ENCODE results near the gene DCDC1. TPM values are rescaled to one million over a fixed set of nuclear protein-coding genes. Genes with fewer than 3 reads are reported as not detected.

DCDC1 gene
- total and polyA plus RNA-seq, 4 donors: 3.1 to 9.8 (median 5.8) TPM

DNA sequence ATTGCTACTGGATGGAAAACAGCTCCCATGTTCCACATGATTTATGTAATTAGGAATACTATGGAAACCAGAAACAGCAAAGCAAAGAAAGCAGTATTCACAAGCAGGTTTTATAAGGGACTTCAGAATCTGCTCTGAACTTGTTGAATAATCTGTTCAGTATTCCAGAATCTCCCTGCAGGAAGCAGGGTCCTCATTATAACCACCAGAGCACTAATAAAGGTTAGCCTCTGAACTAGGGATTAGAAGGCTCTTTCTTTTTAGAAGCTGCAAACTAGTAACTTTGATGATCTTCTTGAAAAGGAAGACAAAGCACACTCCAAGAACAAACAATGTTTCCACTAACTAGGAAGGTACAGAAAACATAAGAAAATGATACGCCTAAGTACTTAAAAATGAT is 125.8 kb downstream of the DCDC1 start:
- Histone ChIP-seq H3K36me3 (ENCODE audit: control insufficient read depth, insufficient read depth, low read length) (no peaks in the 10 kb centered on the region), H3K4me3 (ENCODE audit: low read depth, low read length) (no peak overlapping the region), H3K9me3 (ENCODE audit: control insufficient read depth, insufficient read depth, low read length) (no peaks in the 10 kb centered on the region), H3K4me1 (ENCODE audit: control insufficient read depth, insufficient read depth, low read length) (no peaks in the 10 kb centered on the region), H3K27me3 (ENCODE audit: control insufficient read depth, insufficient read depth, low read length) (no peaks in the 10 kb centered on the region), H3K27ac (ENCODE audit: low read depth, low read length) (no peak overlapping the region)
- peak in 1 of 6 donors; percentile 20 for DNase-seq (ENCODE audit: low read depth in 4 of 6, low spot score in 6 of 6)
- WGBS (ENCODE audit: insufficient coverage): no CpG with 5 or more reads among the region's 1 CpG

DNA sequence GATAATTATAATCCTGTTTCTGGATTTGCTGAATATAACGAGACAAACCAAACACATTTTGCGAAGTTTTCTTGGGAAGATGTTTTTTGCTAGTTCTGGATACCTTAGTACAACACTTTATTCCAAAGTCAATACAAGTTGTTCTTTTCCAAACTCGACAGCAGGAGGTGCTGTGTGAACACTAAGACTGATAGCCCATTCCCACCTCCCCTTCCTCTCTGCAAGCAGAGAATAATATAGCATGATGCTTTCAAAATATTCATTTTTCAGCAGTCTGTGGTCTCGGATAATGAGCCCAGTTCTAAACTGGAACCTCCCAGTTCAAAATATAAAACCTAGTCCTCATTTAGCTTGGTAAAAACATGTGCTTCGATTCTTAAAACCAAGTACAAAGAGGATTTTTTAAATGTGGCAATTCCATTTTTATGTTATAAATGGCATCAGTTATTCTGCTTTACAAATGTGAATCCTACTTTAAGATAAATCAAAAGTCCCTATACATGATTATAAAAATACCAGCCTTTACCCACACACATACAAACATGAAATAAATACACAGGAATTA is 129.1 kb downstream of the DCDC1 start:
- no peaks in the 10 kb centered on the region for H3K4me1 ChIP-seq (ENCODE audit: control insufficient read depth, insufficient read depth, low read length)
- no peaks in the 10 kb centered on the region for H3K36me3 ChIP-seq (ENCODE audit: control insufficient read depth, insufficient read depth, low read length)
- no peaks in the 10 kb centered on the region for H3K9me3 ChIP-seq (ENCODE audit: control insufficient read depth, insufficient read depth, low read length)
- H3K27ac ChIP-seq (ENCODE audit: low read depth, low read length): no peak overlapping the region
- no peaks in the 10 kb centered on the region for H3K27me3 ChIP-seq (ENCODE audit: control insufficient read depth, insufficient read depth, low read length)
- WGBS (ENCODE audit: insufficient coverage): no CpG with 5 or more reads among the region's 5 CpGs
- DNase-seq (ENCODE audit: low read depth in 4 of 6, low spot score in 6 of 6): peak in 5 of 6 donors; percentile 51 to 93 (median 64)
- H3K4me3 ChIP-seq (ENCODE audit: low read depth, low read length): no peak overlapping the region

DNA sequence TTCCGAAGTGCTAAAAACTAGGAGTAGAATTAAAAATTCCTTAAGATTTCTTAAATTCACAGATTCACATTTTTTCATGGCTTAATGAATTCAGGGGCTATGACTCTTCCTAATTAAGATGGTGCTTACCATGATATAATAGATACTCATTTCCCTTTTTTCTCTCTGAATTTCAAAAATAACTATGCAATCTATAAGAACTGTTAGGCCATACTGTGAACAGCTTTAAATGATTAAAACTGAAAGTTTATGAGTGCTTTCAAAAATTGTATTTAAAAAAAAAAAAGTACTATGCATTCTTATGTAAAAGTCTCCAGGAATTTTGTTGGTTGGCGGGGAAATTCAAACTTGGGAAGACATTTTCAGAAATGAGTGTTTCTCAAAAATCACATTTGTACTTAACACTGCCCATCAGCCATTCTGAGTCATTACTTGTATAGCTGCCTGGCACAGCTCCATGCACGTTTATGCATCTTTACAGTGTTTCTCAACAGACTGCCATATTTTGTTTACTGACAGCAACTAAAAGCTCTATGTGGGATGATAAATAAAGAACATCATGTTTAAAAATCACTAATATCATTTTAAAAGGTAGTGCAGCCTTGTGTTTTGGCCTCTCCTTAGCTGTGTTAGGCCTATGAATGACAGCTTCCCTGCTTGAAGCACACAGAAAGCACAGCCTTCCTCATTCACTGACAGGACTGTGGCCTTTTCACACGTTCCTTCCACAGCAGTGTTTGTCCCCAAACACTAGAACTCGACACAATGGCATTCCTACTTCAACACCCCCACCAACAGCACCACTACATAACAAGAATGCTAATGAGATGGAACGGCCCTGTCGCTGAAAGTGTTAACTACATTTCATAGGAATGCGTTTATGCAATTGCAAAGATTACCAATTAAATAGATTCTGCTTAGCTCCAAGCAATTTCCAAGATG is 131.4 kb downstream of the DCDC1 start:
- no peaks in the 10 kb centered on the region for H3K36me3 ChIP-seq (ENCODE audit: control insufficient read depth, insufficient read depth, low read length)
- H3K4me3 ChIP-seq (ENCODE audit: low read depth, low read length): no peak overlapping the region
- H3K4me1 ChIP-seq (ENCODE audit: control insufficient read depth, insufficient read depth, low read length): no peaks in the 10 kb centered on the region
- no peaks in the 10 kb centered on the region for H3K9me3 ChIP-seq (ENCODE audit: control insufficient read depth, insufficient read depth, low read length)
- peak in 2 of 6 donors; percentile 53 to 68 for DNase-seq (ENCODE audit: low read depth in 4 of 6, low spot score in 6 of 6)
- 0% methylated on average over 2 of the region's 8 CpGs for WGBS (ENCODE audit: insufficient coverage)
- H3K27me3 ChIP-seq (ENCODE audit: control insufficient read depth, insufficient read depth, low read length): no peaks in the 10 kb centered on the region
- H3K27ac ChIP-seq (ENCODE audit: low read depth, low read length): peak overlapping the region; percentile 19

DNA sequence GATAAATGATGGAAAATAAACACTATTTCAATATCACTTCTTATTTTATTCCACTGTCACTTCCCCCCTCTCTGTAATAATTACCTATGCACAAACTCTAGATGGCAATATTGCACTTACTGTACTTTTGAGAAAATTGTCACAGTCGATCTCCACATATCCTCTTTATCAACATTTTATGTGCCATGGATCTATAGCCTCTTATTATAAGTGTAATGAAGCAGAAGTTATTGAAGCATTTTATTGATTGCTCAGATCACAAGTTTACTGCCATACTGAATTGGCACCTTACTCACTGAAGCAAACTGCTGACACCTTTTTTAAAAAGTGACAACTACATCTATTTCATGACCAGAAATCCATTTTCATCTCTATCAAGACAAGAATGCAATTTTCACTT is 133.4 kb downstream of the DCDC1 start:
- H3K9me3 ChIP-seq (ENCODE audit: control insufficient read depth, insufficient read depth, low read length): no peaks in the 10 kb centered on the region
- no peak overlapping the region for H3K4me3 ChIP-seq (ENCODE audit: low read depth, low read length)
- peak in 3 of 6 donors; percentile 23 to 74 (median 46) for DNase-seq (ENCODE audit: low read depth in 4 of 6, low spot score in 6 of 6)
- H3K27me3 ChIP-seq (ENCODE audit: control insufficient read depth, insufficient read depth, low read length): no peaks in the 10 kb centered on the region
- H3K36me3 ChIP-seq (ENCODE audit: control insufficient read depth, insufficient read depth, low read length): no peaks in the 10 kb centered on the region
- no peaks in the 10 kb centered on the region for H3K4me1 ChIP-seq (ENCODE audit: control insufficient read depth, insufficient read depth, low read length)
- H3K27ac ChIP-seq (ENCODE audit: low read depth, low read length): no peak overlapping the region
- no CpG with 5 or more reads among the region's 1 CpG for WGBS (ENCODE audit: insufficient coverage)

DNA sequence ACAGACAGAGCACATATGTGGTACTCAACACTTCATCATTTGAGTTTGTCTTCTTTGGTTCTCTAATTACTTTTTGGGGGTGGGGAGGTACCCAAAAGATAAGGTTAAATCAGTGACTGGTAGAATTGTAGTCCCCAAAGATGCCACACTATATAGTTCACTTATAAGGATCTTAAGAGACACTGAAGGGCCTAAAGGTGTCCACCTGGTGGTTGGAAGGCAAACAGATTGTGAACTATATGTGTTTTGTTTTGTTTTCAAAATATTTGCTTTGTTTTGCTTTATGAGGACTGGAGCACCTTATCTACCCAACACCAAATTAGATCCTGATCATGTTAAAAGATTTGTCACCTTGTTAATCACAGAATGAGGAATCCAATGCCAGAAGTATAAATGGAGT is 136.1 kb downstream of the DCDC1 start:
- no peak for DNase-seq (ENCODE audit: low read depth in 4 of 6, low spot score in 6 of 6)
- H3K9me3 ChIP-seq (ENCODE audit: control insufficient read depth, insufficient read depth, low read length): no peaks in the 10 kb centered on the region
- H3K4me3 ChIP-seq (ENCODE audit: low read depth, low read length): no peak overlapping the region
- H3K27me3 ChIP-seq (ENCODE audit: control insufficient read depth, insufficient read depth, low read length): no peaks in the 10 kb centered on the region
- no peak overlapping the region for H3K27ac ChIP-seq (ENCODE audit: low read depth, low read length)
- H3K4me1 ChIP-seq (ENCODE audit: control insufficient read depth, insufficient read depth, low read length): no peaks in the 10 kb centered on the region
- H3K36me3 ChIP-seq (ENCODE audit: control insufficient read depth, insufficient read depth, low read length): no peaks in the 10 kb centered on the region

DNA sequence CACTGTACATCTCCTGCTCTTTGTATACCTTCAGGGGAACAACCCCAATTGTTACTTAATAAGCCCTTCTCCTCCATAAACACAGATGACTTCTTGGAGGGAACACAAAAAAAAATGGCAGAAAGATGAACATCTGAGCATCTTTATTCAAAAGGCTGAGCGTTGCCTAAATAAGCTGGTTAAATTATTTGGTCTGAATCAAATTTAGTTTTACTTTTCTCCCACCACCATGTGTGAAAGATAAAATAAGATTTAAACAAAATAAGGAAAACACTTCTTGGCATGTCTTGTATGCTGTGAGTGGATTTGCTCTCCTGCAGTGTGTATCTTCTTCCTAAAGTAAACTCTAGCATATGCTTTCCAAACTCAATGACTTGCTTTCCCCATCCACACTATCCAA is 137.9 kb downstream of the DCDC1 start:
- Histone ChIP-seq H3K27ac (ENCODE audit: low read depth, low read length) (no peak overlapping the region), H3K36me3 (ENCODE audit: control insufficient read depth, insufficient read depth, low read length) (no peaks in the 10 kb centered on the region), H3K9me3 (ENCODE audit: control insufficient read depth, insufficient read depth, low read length) (no peaks in the 10 kb centered on the region), H3K4me3 (ENCODE audit: low read depth, low read length) (no peak overlapping the region), H3K27me3 (ENCODE audit: control insufficient read depth, insufficient read depth, low read length) (no peaks in the 10 kb centered on the region), H3K4me1 (ENCODE audit: control insufficient read depth, insufficient read depth, low read length) (no peaks in the 10 kb centered on the region)
- no CpG with 5 or more reads among the region's 1 CpG for WGBS (ENCODE audit: insufficient coverage)
- DNase-seq (ENCODE audit: low read depth in 4 of 6, low spot score in 6 of 6): peak in 1 of 6 donors; percentile 67

DNA sequence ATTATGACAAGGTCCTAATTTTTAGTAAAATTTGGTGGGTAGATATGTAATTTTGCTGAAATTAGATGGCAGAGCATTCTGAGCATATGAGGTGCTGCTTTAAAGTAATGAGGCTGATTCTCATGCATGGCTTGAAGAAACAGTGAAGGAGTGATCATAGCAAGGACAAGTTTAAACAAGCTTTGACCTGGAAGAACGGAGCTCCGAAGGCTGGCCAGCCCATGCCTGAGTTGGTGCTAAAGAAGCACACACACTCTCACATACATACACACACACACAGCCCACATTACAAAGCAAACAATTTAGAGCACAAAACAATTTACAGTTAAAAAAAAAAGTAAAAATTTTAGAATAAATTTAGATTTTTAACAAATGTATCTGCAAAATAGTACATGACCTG is 150.7 kb downstream of the DCDC1 start:
- no CpG with 5 or more reads among the region's 2 CpGs for WGBS (ENCODE audit: insufficient coverage)
- Histone ChIP-seq H3K27me3 (ENCODE audit: control insufficient read depth, insufficient read depth, low read length) (no peaks in the 10 kb centered on the region), H3K4me3 (ENCODE audit: low read depth, low read length) (no peak overlapping the region), H3K9me3 (ENCODE audit: control insufficient read depth, insufficient read depth, low read length) (no peaks in the 10 kb centered on the region), H3K27ac (ENCODE audit: low read depth, low read length) (no peak overlapping the region), H3K36me3 (ENCODE audit: control insufficient read depth, insufficient read depth, low read length) (no peaks in the 10 kb centered on the region), H3K4me1 (ENCODE audit: control insufficient read depth, insufficient read depth, low read length) (no peaks in the 10 kb centered on the region)
- DNase-seq (ENCODE audit: low read depth in 4 of 6, low spot score in 6 of 6): no peak

DNA sequence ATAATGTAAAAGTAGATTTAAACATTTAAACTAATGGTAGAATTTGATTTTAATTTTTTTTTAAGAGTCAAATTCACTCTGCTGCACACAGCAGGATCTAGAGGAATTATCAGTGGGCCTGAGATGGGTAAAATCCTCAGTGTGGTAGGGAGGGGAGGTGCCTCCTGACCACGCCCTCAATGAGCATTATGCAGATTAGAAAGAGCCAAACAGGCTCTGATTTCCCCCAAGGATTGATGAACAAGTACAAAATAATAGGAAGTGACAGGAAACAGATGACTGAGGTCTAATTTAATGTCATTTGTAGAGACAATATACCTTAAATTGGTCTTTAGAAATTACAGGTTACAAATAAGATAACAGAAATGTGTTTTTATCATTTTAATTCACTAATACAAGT is 155.2 kb downstream of the DCDC1 start:
- no CpG with 5 or more reads among the region's 1 CpG for WGBS (ENCODE audit: insufficient coverage)
- Histone ChIP-seq H3K4me3 (ENCODE audit: low read depth, low read length) (no peak overlapping the region), H3K9me3 (ENCODE audit: control insufficient read depth, insufficient read depth, low read length) (no peaks in the 10 kb centered on the region), H3K27me3 (ENCODE audit: control insufficient read depth, insufficient read depth, low read length) (no peaks in the 10 kb centered on the region), H3K4me1 (ENCODE audit: control insufficient read depth, insufficient read depth, low read length) (no peaks in the 10 kb centered on the region), H3K36me3 (ENCODE audit: control insufficient read depth, insufficient read depth, low read length) (no peaks in the 10 kb centered on the region), H3K27ac (ENCODE audit: low read depth, low read length) (no peak overlapping the region)
- no peak for DNase-seq (ENCODE audit: low read depth in 4 of 6, low spot score in 6 of 6)

DNA sequence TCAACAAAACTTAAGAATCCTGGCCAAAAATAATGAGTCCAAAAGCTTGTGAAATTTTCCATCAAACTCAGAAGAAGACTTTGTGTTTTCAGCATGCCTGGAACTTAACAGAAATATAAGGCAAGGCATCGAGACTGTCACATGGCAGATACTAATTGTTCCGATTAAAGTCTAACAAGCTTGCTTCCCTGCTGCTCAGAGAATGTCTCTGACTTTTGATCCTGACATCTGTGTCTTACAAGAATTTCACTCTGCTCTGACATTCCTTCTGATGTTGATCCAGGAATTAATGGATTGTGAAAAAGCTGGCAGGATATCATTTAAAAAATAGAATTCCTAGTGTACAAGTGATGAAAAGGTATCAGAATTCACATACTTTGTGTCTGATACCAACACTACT is 170.2 kb downstream of the DCDC1 start:
- peak in 2 of 6 donors; percentile 7 to 20 for DNase-seq (ENCODE audit: low read depth in 4 of 6, low spot score in 6 of 6)
- H3K9me3 ChIP-seq (ENCODE audit: control insufficient read depth, insufficient read depth, low read length): no peaks in the 10 kb centered on the region
- H3K27ac ChIP-seq (ENCODE audit: low read depth, low read length): no peak overlapping the region
- no peaks in the 10 kb centered on the region for H3K4me1 ChIP-seq (ENCODE audit: control insufficient read depth, insufficient read depth, low read length)
- H3K27me3 ChIP-seq (ENCODE audit: control insufficient read depth, insufficient read depth, low read length): no peaks in the 10 kb centered on the region
- WGBS (ENCODE audit: insufficient coverage): 46% methylated on average over 2 of the region's 2 CpGs
- H3K36me3 ChIP-seq (ENCODE audit: control insufficient read depth, insufficient read depth, low read length): no peaks in the 10 kb centered on the region
- no peak overlapping the region for H3K4me3 ChIP-seq (ENCODE audit: low read depth, low read length)
